Stimulated activated CD4-positive, alpha-beta T cell treated with anti-CD3 and anti-CD28 coated beads, Interleukin-4, amount 100 ng/mL, for 1 hour (primary cell): Measurements from ENCODE around the gene MEIS1.

Experiments used
- DNase-seq: peaks from one replicate; pipeline ENCODE4 v3.0.0-alpha.2; 2020

Gene MEIS1

GRCh38 chr2:66571918-66572317 lies 137.0 kb downstream of the MEIS1 start:
- no peak for DNase-seq

GRCh38 chr2:66572391-66572790 lies 137.5 kb downstream of the MEIS1 start:
- DNase-seq = no peak

- DNase-seq = no peak
Observed at GRCh38 chr2:66573416-66573815, 138.5 kb downstream of the MEIS1 start.

- no peak for DNase-seq
Observed at GRCh38 chr2:66573821-66574233, 138.9 kb downstream of the MEIS1 start.

GRCh38 chr2:66574701-66575624 lies 140.0 kb downstream of the MEIS1 start:
- no peak for DNase-seq

GRCh38 chr2:66575625-66576310 lies 140.8 kb downstream of the MEIS1 start:
- no peak for DNase-seq

- no peak for DNase-seq
Observed at GRCh38 chr2:66576311-66576560, 141.3 kb downstream of the MEIS1 start.

- DNase-seq = no peak
Observed at GRCh38 chr2:66576561-66577320, 141.8 kb downstream of the MEIS1 start.

- no peak for DNase-seq
Observed at GRCh38 chr2:66577321-66578053, 142.6 kb downstream of the MEIS1 start.

GRCh38 chr2:66578054-66578686 lies 143.2 kb downstream of the MEIS1 start:
- DNase-seq = no peak

GRCh38 chr2:66578687-66579106 lies 143.8 kb downstream of the MEIS1 start:
- DNase-seq = no peak

GRCh38 chr2:66579186-66580126 lies 144.5 kb downstream of the MEIS1 start:
- DNase-seq = no peak

- no peak for DNase-seq
Observed at GRCh38 chr2:66580166-66581049, 145.5 kb downstream of the MEIS1 start.

- DNase-seq = no peak
Observed at GRCh38 chr2:66581339-66582103, 146.6 kb downstream of the MEIS1 start.

- no peak for DNase-seq
Observed at GRCh38 chr2:66582104-66582986, 147.4 kb downstream of the MEIS1 start.

GRCh38 chr2:66582987-66583880 lies 148.3 kb downstream of the MEIS1 start:
- DNase-seq = no peak

- no peak for DNase-seq
Observed at GRCh38 chr2:66583881-66584280, 149.0 kb downstream of the MEIS1 start.
